ENCODE results near the gene MYH7B. TPM values are rescaled to one million over a fixed set of nuclear protein-coding genes. Genes with fewer than 3 reads are reported as not detected.

The MYH7B gene
- total RNA-seq, 1 donor from 2014 or later: 0.05 TPM

DNA sequence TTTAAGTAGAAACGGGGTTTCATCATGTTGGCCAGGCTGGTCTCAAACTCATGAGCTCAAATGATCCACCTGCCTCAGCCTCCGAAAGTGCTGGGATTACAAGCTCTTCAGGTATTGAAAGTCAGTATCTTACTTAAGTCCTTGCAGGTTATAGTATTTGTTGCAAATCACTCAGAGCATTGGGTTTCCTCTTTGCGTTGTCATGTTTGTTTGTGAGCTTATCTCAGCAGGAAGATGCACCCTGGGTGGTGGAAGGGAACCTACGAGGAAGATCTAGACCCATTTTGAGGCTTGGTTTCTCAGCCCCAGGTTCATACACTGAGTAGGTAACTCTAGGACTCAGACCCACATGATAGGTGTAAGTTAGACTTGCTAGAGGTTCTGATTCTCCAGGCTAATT is 18.6 kb downstream of the MYH7B start:
- DNase-seq (ENCODE audit: low read depth): no peak

DNA sequence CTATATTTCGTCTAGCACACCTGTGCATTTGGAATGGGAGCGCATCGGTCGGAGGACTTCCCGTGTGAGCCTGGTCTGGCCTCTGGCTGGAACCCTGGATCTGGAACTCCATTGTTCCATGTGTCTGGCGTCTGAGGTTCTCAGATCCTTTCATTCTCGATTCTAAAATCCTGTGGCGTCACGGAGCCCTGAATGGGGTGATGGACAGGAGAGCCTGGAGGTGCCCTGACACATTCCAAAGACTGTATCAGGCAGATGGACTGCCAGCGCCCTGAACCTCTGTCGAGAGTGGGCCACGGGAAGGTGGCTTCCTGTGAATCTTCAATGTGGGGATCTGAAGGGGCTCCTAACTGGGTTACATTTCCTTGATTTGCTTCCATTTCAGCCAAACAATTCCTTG is 20.6 kb downstream of the MYH7B start:
- no peak for DNase-seq (ENCODE audit: low read depth)

DNA sequence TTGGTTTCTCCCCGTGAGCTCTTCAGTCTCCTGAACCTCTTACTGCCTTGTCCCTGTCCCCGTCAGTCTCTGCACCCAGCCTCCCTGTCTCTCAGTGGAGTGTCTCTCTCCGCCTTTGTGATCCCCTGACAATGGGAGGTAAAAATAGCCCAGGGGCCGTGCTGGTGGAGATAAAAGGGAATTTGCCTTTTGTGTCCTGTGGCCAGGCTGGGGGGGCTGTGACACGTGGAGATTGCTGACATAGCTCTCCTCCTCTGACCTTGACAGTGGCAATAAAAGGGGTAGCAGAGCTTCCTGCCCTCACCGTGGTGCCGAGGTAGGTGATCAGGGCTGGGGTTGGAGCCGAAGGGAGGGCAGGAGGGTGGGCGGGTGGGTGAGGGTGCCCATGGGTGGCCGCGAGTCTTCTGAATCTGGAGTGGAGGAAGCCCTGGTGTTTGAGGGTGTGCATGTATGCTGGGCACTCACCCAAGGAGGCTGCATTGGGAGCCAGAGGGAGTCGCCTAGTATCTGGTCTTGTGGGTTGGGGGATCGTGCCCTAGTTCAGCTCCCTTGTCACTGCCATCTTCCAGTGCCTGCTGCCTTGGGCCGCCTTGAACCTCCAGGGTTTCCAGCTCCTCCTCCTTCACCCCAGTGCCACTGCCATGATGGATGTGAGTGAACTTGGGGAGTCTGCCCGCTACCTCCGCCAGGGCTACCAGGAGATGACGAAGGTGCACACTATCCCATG is 21.9 kb downstream of the MYH7B start:
- no peak for DNase-seq (ENCODE audit: low read depth)

DNA sequence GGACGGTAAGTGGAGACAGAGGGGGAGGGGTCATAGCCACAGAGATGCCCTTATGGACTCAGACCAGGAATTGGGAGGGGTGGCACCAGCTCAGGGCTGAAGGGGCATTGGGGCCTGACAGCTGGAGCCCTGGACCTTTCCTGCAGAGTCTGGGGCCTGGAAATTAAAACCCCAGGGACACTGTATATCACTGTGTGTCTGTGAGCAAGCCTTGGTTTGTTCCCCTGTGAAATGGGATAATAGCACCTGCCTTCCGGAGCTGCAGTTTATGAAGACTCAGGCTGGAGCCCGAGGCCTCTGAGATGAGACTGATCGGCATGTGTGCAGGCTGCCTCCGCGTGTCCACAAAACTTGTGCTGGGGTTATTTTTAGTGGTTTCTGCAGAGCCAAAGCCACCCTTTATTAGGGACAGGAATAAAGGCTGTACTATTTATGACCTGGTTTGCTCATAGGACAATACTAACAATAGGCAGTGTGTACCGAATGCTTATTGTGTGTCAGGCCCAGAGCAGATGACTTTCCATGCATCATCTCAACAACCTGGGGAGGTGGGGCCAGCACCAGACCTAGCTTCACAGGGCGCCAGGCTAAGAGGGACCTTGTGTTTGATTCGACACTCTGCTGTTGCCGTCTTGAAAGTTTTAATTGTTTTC is 22.6 kb downstream of the MYH7B start:
- no peak for DNase-seq (ENCODE audit: low read depth)

DNA sequence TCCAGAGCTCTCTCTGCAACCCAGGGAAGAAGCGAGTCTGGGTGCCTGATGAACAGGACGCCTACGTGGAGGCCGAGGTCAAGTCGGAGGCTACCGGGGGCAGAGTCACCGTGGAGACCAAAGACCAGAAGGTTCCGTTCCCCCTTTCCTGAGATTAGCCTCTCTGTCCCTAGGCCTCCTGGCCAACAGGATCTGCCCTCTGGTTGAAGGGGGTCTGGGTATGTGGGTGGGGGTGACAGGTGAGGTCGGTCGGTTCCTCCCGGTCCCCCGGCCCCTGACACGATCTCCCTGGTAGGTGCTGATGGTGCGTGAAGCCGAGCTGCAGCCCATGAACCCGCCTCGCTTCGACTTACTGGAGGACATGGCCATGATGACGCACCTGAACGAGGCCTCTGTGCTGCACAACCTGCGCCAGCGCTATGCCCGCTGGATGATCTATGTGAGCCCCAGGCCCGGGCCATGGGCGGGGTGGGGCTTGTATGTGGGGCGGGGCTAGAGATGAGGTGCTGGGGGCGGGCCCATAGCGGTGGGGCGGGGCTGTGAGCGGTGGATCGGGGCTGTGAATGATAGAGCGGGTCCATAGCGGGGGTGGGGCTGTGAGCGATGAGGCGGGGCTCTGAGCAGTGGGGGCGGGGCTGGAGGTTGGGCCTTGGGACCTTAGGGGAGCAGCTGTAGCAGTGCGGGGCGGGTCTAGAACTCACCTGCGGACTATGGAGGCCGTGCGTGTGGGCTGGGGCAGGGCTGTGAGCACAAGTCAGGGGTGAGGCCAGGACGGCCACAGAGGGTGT is 23.9 kb downstream of the MYH7B start:
- DNase-seq (ENCODE audit: low read depth): no peak

DNA sequence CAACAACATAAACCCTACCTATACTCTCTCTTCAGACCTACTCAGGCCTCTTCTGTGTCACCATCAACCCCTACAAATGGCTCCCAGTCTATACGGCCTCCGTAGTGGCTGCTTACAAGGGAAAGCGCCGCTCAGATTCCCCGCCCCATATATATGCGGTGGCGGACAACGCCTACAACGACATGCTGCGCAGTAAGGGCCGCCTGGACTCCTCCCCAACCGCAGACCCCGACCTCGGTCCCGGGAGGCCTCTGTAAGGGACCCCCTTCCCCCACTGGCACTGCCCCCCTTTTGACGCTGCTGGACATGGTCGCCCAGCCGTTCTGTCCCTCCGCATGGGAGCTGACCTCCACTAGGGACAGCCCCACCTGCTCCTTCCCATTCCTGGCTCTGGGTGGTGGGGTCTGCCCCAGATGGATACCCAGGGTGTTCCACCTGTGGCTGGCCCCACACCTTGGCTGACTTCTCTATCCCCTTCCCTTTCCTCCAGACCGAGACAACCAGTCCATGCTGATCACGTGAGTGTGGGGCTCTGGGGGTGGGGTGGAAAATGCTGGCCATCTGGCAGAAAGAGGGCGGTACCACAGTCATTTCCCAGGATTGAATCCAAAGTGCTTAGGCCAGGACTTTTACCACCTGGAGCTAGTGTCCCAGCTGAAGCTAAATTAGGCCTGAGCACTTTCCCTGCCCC is 25.0 kb downstream of the MYH7B start:
- DNase-seq (ENCODE audit: low read depth): no peak

DNA sequence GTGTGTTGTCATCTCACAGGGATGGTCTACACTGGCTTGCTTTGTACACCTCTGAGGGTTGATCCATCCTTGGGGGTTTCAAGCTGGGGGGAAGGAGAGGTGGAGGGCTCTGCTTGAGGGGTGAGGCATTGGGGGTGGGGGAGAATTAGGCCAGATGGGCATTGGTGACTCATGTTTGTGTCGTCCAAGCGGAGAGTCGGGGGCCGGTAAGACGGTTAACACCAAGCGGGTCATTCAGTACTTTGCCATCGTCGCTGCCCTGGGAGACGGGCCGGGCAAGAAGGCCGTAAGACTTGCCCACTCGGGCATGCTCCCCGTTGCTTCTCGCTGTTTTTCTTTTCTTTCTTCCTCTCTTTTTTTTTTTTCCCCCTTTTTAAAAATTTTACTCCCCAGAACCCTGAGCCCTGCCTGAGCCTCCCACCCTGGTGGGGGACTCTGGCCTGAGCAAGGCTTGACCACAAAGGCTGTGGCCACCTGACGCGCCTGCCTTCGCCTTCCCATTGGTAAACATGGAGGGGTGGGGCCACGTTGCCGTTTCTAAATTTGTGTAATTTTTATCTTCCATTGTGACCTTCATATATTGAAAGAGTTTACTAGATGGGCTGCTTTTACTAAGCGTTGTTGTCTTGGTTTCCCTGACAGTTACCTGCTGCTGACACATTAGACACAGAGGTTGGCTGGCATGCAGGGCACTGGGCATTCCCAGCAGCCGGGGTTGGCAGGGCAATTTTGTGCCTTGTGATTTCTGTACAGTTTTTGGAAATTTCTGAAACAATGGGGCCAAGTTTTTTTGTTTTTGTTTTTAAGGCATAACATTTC is 26.8 kb downstream of the MYH7B start:
- no peak for DNase-seq (ENCODE audit: low read depth)

DNA sequence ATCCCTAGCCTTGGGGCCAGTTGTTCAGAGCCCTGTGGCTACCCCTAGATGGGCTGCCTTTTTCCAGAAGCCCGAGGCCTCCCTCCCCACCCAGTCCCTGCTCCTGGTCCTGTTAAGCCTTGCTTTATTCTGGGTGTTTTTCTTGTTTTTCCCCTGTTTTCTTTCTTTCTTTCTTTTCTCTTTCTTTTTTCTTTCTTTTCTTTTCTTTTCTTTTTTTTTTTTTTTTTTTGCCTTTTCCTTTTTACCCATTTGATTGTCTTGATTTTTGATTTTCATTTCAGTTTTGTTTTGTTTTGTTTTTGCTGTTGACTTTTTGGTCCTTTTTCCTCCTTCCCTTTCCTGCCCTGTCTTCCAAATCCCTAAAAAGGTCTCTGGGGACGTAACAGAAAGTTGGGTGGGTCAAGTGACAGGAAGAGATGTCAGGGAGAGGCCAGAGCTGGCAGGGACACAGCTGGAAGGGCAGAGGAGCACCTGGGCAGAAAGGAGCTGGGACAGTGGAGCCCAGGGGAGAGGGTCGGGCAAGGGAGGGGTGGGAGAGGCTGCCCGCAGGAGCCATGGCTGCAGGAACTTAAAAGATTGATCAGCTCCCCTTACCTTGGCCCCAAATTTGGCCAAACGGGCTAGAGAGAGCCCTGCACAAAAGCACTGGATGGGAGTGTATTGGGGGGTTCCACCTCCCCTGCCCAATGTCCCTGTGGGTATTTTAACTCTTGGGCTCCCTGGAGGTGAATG is 27.6 kb downstream of the MYH7B start:
- no peak for DNase-seq (ENCODE audit: low read depth)

DNA sequence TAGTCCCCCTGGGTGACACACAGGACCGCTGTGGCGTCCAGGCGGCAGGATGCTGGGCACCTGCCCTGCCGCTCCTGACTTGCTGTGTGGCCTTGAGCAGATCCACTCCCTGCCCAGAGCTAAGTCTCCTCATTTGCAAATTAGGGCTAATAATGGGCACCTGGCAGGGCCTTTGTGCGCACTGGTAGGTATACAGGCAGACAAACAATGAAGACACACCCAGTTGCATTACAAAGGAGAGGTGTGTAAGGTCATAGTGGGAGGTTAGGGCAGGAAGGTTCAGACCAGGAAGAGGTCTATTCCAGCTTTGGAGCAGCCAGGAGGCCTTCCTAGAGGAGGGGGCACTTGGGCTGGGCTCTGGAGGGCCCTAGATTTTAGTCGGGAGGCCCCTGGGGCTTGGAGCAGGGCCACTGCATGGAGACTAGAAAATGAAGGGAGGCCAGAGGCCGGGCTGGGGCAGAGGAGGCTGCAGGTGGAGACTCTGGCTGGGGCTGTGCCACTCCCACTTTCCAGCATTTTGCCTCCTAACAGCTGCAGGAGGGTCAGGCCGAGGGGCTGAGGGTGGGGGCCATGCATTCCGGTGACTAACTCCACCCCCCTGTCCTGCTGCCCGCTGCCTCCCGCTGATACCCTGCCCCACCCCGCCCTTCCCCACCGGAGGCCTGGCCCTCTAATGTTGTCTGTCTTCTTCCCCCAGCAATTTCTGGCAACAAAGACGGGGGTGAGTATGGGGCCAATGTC is 28.5 kb downstream of the MYH7B start:
- DNase-seq (ENCODE audit: low read depth): no peak

DNA sequence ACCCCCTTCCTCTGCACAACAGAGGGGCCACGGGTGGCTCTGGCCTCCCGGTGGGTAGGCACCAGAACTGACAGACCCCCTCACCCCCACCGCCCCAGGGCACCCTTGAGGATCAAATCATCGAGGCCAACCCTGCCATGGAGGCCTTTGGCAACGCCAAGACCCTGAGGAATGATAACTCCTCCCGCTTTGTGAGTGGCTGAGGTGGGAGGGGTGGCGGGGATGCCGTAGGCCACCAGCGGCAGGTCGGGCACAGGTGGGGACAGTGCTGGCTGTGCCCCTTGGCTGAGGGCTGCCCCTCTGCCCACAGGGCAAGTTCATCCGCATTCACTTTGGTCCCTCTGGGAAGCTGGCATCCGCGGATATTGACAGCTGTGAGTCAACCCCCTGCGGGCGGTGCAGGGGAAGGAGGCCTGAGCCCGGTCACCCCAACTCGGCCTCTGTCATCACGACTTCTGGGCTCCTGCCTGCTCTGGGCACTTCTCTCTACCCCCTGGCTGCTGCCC is 29.1 kb downstream of the MYH7B start:
- DNase-seq (ENCODE audit: low read depth): no peak

DNA sequence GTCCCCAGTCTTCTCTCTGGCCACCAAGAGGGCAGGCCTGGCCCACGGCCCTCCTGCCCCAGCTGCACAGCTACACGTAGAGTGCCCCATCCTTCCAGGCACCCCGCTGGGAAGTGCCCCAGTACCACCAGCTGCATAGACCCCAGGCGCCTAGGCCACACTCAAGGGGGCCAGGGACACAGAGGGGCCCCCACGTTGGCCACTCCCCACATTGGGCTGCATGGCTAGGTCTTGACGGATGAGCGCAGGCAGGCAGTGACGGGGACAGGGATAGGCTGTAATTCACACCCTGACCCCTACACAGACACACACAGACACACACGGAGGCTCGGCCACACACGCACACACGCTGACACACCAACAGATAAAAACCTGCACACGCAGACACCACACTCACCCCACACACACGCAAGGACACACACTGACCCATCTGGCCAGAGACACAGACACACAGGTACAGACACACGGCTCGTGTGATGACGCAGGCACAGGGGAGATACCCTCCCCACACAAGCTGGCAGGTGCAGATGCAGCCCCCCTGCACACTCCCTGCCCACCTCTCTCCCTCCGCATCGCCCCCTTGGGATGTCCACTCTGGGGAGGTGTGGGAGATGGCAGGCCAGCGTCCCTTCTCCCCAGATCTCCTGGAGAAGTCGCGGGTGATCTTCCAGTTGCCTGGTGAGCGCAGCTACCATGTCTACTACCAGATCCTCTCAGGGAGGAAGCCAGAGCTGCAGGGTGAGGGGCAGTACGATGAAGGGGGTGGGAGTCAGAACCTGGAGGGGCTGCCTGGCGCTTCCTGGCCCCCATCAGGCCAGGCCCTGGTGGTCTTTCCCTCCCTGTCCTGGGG is 30.0 kb downstream of the MYH7B start:
- DNase-seq (ENCODE audit: low read depth): no peak

DNA sequence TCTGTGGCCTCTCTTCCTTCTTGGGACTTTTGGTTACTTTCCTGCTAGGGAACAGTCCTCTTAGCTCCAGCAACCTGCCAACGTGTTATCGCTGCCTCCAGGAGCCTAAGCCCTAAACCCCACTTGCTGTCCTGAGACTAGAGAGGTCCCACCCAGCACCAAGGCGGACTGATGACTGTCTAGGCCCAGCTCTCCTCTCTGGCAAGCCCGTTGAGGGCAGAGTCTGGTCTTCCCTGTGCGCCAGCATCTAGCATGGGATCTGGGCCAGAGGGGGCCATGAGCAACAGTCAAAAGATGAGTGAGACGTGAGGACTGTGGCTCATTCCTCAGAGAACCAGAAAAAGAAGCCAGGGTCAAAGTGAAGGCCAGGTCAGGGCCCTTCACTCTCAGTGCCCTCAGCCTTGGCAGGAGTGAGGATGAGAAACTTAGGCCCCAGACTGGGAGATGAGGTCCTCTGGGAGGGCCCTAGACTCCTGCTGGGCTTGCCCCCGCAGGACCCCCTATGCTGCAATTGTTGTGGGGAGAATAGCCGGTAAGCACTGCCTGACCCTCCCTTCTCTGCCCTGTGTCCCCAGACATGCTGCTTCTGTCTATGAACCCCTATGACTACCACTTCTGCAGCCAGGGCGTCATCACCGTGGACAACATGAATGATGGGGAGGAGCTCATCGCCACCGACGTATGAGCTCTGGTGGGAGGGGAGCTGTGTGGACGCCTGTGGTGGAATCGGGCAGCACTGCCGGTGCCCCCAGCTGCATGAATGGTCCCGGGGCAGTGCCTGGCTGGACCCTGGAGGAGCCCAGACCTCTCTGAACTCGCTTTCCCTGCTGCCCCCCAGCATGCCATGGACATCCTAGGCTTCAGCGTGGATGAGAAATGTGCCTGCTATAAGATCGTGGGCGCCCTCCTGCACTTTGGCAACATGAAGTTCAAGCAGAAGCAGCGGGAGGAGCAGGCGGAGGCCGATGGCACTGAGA is 30.9 kb downstream of the MYH7B start:
- no peak for DNase-seq (ENCODE audit: low read depth)

DNA sequence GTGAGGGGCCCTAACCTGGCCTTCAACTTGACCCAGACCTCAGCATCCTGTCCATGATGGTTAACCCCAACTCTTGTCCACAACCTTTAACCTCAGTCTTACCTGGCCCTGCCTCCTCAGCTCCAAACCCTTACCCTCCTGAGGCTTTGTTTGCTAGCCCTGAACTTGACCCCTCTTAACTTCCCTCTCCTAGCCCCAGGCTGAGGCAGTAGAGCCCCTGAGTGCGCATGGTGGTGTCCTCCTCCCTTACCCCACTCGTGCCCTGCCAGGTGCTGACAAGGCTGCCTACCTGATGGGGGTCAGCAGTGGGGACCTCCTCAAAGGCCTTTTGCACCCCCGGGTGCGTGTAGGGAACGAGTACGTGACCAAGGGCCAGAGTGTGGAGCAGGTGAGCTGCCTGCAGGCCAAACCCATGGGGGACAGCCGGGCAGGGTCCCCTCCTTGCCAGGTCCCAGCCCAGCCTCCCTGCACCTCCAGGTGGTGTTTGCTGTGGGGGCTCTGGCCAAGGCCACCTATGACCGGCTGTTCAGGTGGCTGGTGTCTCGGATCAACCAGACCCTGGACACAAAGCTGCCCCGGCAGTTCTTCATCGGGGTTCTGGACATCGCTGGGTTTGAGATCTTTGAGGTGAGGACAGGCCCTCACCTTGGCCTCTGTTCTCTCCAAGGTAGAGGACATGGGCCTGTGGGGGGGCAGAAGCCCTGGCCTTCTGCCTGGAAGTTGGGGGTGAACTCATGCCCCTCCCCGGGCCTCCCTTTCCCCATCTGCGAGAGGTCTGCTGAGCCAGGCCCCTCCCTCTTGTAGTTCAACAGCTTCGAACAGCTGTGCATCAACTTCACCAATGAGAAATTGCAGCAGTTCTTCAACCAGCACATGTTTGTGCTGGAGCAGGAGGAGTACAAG is 31.9 kb downstream of the MYH7B start:
- DNase-seq (ENCODE audit: low read depth): no peak

DNA sequence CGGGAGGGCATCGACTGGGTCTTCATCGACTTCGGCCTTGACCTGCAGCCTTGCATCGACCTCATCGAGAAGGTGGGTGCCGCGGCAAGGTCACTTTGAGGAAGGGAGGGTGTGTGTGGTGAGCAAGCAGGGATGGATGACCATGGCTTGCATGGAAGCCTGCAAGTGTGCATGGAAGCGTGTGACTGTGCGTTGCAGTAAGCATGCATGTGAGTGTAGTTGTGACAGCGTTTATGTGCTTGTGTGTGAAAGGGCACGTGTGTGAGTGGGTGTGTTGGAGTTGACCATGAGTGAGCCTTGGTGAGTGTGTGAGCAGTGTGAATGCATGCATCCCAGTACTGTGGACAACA is 32.5 kb downstream of the MYH7B start:
- DNase-seq (ENCODE audit: low read depth): no peak

DNA sequence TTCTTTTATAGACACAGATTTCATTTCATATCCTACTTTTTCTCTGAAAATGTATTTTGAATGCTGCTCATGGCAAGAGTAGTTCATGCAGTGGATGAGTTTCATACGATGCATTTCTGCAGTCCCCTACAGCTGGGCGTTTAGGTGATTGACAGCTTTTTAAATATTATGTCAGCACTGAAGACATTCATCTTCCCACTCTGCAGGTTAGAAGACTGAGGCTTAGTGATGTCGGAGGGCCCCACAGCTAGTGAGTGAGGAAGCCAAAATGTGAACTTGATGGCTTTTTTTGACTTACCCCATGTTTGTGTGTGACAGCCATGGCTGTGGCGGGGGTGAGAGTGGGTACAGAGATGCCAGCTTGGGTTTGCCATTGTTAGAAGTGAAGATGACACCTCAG is 33.5 kb downstream of the MYH7B start:
- no peak for DNase-seq (ENCODE audit: low read depth)

DNA sequence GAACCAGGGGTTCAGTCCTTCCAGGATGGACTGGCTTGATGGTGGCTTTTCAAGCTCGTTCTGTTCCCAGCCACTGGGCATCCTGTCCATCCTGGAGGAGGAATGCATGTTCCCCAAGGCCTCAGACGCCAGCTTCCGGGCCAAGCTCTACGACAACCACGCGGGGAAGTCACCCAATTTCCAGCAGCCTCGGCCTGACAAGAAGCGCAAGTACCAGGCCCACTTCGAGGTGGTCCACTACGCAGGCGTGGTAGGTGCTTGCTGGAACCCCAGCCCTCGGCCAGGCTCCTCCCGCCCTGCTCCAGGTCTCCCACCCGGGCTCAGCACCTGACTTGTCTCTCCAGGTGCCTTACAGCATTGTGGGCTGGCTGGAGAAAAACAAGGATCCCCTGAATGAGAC is 34.0 kb downstream of the MYH7B start:
- no peak for DNase-seq (ENCODE audit: low read depth)

DNA sequence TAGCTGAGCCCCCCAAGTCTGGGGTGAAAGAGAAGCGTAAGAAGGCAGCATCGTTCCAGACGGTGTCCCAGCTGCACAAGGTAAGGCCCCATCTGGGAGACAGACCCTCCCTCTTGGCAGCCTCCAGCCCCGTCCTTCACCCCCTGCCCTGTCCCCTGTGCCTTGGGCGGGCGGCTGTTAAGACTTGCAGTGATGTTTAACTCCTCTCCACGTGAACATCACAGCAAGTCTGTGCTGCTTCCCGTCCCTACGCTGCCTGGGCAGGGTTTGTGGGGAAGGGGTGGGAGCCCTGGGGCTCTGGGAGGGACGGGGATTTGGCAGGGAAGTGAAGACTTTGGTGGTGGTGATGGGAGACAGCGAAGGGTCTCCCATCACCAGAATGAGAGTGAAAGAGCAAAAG is 34.6 kb downstream of the MYH7B start:
- no peak for DNase-seq (ENCODE audit: low read depth)
